ENCODE measurements around the gene OR14A16. TPM values are rescaled to one million over a fixed set of nuclear protein-coding genes. Genes with fewer than 3 reads are reported as not detected.

The OR14A16 gene
- total and polyA plus RNA-seq, 8 donors = not detected

GRCh38 chr1:247840818-247841217, 16.9 kb upstream of the OR14A16 start:
- H3K27me3 ChIP-seq = no peaks in the 10 kb centered on the region
- DNase-seq (no peak), FAIRE-seq (no peak), ATAC-seq (no peak)
- WGBS, 2 donors = 63 to 73% methylated on average over 2 of the region's 2 CpGs
- H3K27ac ChIP-seq = no peak overlapping the region
- H3K9me3 ChIP-seq = no peaks in the 10 kb centered on the region
- no peak for TF ChIP-seq CTCF (IDR thresholded peaks at IDR 0.05)
- intact Hi-C loops (cut with DNase I) = no loop called here
- no peaks in the 10 kb centered on the region for H3K36me3 ChIP-seq
- no peaks in the 10 kb centered on the region for H3K4me1 ChIP-seq
- no peak overlapping the region for H3K4me3 ChIP-seq

GRCh38 chr1:247833601-247834000, 9.7 kb upstream of the OR14A16 start:
- Histone ChIP-seq H3K9me3 (no peaks in the 10 kb centered on the region), H3K4me3 (no peak overlapping the region), H3K27me3 (no peaks in the 10 kb centered on the region), H3K36me3 (no peaks in the 10 kb centered on the region), H3K4me1 (no peaks in the 10 kb centered on the region), H3K27ac (no peak overlapping the region)
- FAIRE-seq (no peak), DNase-seq (no peak), ATAC-seq (no peak)
- TF ChIP-seq CTCF (IDR thresholded peaks at IDR 0.05) = no peak
- intact Hi-C loops (cut with DNase I) = no loop called here
- 43 to 53% methylated on average over 6 of the region's 6 CpGs for WGBS, 2 donors

- intact Hi-C loops (cut with DNase I) = no loop called here
- Histone ChIP-seq H3K27ac (no peak overlapping the region), H3K4me3 (no peak overlapping the region), H3K27me3 (no peaks in the 10 kb centered on the region), H3K9me3 (no peaks in the 10 kb centered on the region), H3K36me3 (no peaks in the 10 kb centered on the region), H3K4me1 (no peaks in the 10 kb centered on the region)
- no peak for TF ChIP-seq CTCF (IDR thresholded peaks at IDR 0.05)
- ATAC-seq (no peak), FAIRE-seq (no peak), DNase-seq (no peak)
- 0 to 36% methylated on average over 1 of the region's 1 CpG for WGBS, 2 donors
These were observed 5.7 kb upstream of the OR14A16 start for GRCh38 chr1:247829656-247830055.

GRCh38 chr1:247825362-247825761, 1.4 kb upstream of the OR14A16 start:
- Histone ChIP-seq H3K9me3 (no peaks in the 10 kb centered on the region), H3K4me3 (no peak overlapping the region), H3K27ac (no peak overlapping the region), H3K36me3 (no peaks in the 10 kb centered on the region), H3K4me1 (no peaks in the 10 kb centered on the region), H3K27me3 (no peaks in the 10 kb centered on the region)
- no peak for ATAC-seq
- TF ChIP-seq CTCF (IDR thresholded peaks at IDR 0.05) = no peak
- no peak for FAIRE-seq
- WGBS, 2 donors = 85 to 93% methylated on average over 9 to 13 of the region's 13 CpGs
- no peak for DNase-seq
- intact Hi-C loops (cut with DNase I) = no loop called here

- DNase-seq = no peak
- intact Hi-C loops (cut with DNase I) = no loop called here
- no peak overlapping the region for H3K4me3 ChIP-seq
- no peak overlapping the region for H3K27ac ChIP-seq
- TF ChIP-seq CTCF (IDR thresholded peaks at IDR 0.05) = no peak
- no peak for ATAC-seq
- no peaks in the 10 kb centered on the region for H3K4me1 ChIP-seq
- no peaks in the 10 kb centered on the region for H3K27me3 ChIP-seq
- FAIRE-seq = no peak
- H3K9me3 ChIP-seq = no peaks in the 10 kb centered on the region
- 27 to 43% methylated on average over 2 of the region's 2 CpGs for WGBS, 2 donors
- H3K36me3 ChIP-seq = no peaks in the 10 kb centered on the region
These were observed 1.9 kb downstream of the OR14A16 start for GRCh38 chr1:247822060-247822459.
